HuH-7 (cell line): ENCODE results near the gene PGBD5.
A peak's percentile ranks its signal among the peaks of the same experiment; 100 is the strongest.
"Not testable (repeated sequence)": the region's sequence is repeated elsewhere in the genome, so short reads cannot be mapped to it uniquely, and the experiment has no call there.

Source experiments
- DNase-seq: peaks from one replicate; pipeline ENCODE4 v3.0.0; 2011; ENCODE audit warnings: low spot score

The PGBD5 gene, protein sequence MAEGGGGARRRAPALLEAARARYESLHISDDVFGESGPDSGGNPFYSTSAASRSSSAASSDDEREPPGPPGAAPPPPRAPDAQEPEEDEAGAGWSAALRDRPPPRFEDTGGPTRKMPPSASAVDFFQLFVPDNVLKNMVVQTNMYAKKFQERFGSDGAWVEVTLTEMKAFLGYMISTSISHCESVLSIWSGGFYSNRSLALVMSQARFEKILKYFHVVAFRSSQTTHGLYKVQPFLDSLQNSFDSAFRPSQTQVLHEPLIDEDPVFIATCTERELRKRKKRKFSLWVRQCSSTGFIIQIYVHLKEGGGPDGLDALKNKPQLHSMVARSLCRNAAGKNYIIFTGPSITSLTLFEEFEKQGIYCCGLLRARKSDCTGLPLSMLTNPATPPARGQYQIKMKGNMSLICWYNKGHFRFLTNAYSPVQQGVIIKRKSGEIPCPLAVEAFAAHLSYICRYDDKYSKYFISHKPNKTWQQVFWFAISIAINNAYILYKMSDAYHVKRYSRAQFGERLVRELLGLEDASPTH

DNA sequence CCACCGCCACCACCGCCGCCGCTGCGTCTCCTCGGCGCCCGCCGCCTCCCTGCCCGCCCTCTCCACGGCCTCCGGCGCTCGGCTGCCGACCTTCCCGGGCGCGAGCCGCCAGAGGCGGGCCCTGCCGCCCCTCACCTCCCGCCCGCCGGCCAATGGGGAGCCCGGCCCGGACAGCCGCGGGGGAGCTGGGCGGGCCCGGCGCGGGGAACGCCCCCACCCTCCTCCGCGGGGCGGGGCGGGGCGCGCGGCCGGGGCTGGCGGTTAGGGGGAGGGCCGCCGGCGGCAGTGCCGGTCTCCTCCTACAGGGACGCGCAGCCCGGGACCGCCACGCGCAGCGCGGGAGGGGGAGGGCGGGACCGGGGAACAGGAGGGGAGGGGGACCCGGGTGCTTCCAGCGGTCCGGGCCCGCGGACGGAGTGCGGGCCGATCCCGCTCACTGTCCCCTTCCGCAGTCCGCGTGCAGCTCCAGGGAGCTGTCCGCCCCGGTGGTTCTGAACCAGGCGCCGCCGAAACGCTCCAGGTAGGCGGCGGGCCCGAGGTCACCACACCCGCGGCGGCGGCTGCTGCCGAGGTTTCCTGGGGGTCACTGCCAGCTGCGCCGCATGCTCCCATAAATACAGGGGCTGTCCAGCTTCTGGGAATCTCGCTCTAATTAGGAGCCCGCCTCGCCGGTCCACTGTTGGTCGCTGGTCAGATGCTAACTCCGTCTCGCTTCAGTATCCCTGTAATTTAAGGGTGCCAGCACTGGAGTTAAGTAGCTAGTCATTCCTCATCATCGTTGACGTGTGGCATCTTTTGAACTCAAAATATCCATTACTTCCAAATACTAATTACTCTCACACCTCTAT, at the start of gene PGBD5:
Gene PGBD5, minus strand, starts transcription at position 87 of the 848 bp plus-strand sequence. CDS start 404 bp downstream, outside the sequence.
- DNase-seq = peak; percentile 87

DNA sequence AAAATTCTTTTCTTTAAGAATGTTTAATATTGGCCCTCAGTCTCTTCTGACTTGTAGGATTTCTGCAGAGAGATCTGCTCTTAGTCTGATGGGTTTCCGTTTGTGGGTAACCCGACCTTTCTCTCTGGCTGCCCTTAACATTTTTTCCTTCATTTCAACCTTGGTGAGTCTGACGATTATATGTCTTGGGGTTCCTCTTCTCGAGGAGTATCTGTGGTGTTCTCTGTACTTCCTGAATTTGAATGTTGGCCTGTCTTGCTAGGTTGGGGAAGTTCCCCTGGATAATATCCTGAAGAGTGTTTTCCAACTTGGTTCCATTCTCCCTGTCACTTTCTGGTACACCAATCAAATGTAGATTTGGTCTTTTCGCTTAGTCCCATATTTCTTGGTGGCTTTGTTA, 48.8 kb upstream of the PGBD5 start:
- DNase-seq = not testable (repeated sequence)

DNA sequence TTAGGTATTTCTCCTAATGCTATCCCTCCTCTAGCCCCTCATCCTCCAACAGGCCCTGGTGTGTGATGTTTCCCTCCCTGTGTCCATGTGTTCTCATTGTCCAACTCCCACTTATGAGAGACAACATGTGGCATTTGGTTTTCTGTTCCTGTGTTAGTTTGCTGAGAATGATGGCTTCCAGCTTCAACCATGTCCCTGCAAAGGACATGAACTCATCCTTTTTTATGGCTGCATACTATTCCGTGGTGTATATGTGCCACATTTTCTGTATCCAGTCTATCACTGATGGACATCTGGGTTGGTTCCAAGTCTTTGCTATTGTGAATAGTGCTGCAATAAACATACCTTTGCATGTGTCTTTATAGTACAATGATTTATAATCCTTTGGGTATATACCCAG, 44.6 kb upstream of the PGBD5 start:
- not testable (repeated sequence) for DNase-seq

DNA sequence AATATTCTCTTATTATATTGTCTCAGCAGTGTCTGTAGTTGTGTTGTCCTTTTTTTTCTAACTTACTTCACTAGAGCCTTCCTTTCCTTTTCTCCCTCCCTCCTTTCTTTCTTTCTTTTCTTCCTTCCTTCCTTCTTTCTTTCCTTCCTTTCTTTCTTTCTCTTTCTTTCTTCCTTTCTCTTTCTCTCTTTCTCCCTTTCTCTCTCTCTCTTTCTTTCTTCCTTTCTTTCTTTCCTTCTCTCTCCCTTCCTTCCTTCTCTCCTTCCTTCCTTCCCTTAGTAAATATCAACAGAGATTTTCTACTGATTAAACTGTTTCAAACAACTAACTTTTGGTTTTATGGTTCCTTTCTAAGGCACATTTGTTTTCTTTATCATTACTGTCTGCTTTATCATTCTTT, 43.1 kb upstream of the PGBD5 start:
- DNase-seq = no peak

DNA sequence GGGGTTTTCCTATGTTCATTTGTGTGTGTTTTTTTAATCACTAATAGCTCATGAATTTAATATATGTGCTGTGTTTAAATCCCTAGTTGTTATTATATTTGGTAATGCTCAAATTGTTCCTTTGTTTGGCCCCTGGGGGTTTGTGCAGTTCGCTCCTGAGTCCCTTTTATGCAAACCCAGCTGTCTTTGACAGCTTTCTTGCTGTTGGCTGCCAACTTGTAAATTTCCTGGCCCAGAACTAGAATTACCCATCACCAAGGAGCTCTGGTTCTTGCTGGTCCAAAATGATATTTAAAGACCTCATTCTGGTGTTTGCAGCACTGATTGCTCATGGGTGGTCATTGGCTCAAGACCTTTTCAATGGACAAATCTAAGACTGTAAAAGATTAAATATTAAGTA, 39.6 kb upstream of the PGBD5 start:
- DNase-seq = no peak

DNA sequence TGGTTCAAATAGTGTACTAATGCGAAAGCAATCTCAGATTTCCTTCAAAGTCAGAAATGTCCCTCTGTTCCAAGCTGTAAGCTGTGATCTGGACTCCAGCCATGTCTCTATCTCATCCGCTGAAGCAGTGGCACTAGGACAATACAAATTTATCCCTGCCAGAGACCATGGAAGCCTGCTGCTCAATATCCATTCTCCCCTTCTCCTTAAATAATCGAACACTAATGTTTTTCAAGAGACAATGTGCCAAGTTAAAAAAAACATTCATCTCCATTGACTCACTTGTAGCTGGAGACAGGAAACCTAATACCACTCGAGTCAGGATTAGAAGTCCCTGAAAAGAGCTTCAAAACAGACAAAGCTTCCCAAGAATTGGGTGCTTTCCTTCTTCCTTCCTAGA, 38.5 kb upstream of the PGBD5 start:
- DNase-seq = no peak

DNA sequence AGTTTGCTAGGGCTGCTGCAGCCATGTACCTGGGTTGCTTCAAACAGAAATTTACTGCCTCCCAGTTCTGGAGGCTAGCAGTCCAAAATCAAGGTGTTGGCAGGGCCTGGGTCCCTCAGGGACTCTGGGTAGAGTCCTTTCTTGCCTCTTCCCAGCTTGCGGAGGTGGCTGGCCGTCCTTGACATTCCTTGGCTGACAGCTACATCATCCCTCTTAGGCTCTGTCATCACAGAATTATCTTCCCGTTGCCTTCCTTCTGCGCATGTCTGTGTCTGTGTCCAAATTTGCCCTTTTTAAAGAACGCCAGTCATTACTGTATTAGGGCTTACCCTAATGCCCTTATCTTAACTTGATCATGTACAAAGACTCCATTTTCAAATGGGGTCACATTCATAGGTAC, 37.6 kb upstream of the PGBD5 start:
- DNase-seq = no peak

DNA sequence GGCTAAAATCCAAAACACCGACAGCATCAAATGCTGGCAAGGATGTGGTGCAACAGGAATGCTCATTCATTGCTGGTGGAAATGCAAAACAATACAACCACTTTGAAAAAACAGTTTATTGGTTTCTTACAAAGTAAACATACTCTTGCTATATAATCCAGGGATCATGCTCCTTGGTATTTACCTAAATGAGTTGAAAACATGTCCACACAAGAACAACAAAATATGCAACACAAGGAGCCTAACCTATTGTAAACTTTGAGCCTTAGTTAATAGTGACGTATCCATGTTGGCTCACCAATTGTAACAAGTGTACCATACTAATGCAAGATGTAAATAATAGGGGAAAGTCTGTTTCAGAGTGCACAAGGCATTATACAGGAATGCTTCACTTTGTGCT, 37.2 kb upstream of the PGBD5 start:
- DNase-seq = no peak

DNA sequence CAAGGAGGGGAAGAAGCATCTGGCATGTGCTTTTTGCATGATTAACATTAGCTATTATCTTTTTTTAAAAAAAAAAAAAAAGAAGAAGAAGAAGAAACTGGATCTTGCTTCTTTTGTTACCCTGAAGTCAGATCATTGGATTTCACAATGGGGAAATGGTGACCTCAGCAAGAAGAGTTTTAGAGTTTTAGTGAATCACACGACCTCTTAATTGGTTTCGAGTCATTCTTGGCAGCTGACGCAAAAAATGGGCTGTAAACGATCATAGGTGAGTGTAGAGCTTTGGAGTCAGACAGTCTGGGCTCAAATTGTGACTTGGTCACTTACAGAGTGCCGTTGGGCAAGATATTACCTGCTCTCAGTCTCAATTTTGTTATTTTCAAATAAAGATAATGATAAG, 33.3 kb upstream of the PGBD5 start:
- DNase-seq = no peak

DNA sequence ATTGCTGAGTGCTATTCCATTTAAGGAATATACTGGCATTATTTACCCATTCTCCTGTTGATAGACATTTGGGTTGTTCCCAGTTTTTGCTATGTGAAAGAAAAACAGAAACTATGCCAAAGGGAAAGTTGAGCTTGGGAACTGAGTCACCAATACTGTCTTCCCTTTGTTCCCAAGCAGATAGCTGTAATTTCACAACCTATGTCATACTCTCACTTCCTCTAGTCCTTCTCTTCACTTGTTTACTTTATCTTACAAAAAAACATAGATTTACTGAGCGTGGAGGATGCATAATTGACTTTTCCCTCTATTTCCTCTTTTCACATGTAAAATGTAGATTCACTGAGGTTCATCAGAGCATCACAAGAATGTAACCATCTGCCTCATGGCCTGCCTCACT, 32.4 kb upstream of the PGBD5 start:
- no peak for DNase-seq

DNA sequence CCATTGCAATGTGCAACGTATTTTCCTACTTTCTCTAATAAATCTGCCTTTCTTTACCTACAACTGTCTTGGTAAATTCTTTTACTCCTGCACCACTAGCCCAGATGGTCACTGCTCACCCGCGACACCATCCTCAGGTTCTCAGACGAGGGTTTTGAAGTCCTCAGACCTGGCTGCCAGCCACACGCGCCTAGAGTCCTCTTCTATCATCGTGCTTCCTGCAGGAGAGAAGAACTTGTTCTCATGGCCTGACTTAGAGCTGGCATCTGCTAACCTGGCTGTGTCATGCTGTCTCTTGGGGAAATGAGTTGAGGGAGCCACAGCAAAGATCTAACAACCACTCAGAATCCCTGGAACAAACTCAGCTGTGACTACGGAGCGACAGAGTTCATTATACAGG, 30.3 kb upstream of the PGBD5 start:
- no peak for DNase-seq

DNA sequence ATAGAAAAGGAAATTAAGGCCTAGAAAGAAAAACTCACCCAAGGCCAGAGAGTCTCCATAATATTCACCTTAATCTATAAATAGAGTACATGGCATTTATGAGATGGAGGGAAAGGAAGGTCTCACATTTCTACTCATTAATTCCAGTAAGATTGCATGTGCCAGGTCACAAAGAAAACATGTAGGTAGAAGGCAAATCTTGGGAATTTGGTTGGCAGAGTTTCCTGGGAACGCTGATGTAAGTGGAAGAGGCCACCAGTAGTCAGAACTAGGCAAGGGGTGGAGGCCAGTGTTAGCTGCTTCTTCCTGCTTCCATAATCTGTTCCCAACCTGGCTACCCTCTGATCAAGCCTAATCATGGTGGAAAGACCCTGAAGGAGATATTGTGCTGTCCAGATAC, 29.2 kb upstream of the PGBD5 start:
- no peak for DNase-seq

DNA sequence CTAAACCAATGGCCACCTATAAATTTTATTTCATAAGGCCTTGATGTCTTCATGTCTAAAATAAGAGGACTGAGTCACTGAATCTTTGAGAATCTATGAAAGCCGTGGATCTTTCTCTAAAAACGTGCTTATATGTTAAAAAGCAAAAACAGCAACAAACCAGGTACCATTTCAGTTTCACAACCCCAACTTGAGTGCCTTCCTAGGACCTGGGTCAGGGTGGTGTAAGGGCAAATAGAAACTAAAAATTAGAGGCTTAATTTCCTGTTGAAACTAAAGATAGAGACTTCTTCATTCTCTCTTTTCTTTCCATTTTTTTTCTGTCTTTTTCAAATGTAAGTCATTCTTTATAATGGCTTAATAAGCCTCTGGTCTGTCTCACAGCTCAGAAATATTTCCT, 27.2 kb upstream of the PGBD5 start:
- no peak for DNase-seq

DNA sequence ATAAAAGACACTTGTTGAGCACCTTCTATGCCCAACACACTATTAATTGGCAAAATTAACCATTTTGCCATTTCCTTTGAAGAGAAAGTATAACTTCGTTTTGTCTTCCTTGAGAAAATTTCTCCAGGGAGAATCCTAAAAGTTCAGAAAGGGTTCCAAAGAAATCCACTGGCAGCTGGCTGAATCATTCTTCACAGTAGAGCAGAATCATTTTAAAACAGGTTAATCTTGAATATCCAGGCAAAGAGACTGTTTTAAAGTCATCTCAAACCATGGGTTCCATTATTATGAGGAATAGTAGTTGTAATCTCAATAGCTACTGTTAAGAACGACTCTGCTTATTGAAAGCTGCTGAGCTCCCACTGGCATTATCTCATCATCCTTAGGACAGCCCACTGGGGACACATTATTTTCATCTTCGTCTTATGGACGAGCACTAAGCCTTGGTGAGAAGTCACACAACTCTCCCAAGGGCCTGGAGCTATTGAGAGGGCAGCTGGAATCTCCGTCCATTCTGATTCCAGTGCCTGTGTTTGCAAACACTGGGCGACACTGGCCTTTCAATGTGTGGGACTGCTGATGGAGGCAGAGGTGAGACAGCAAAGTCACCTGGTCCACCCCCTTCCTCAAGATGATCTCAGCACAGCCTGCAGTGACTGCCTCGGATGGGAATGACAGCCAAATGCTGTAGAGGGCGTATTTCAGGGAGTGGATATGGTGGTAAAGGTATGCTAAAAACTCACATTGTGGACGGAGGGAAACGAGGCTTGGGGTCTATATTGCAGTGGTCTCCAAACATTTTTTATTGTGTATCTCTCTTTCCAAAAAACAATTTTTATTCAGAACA, 15.3 kb upstream of the PGBD5 start:
- DNase-seq = no peak

DNA sequence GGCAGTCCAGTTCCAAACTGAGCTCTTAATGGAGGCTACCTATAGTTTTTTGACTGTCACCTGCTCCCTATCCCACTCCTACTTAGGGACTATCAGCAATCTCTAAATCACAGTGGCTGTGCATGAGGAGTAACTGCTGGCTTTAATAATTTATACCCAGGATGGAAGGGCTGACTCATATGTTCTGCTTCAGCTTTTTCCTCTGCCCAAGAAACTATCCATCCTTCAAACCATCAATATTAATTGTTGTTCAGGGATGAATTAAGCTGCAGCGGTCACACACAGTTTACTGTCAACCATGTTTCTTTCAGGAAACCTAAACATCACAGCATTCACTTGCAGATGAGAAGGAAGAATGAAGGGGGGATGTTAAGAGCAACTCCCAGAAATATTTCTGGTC, 9.0 kb upstream of the PGBD5 start:
- no peak for DNase-seq

DNA sequence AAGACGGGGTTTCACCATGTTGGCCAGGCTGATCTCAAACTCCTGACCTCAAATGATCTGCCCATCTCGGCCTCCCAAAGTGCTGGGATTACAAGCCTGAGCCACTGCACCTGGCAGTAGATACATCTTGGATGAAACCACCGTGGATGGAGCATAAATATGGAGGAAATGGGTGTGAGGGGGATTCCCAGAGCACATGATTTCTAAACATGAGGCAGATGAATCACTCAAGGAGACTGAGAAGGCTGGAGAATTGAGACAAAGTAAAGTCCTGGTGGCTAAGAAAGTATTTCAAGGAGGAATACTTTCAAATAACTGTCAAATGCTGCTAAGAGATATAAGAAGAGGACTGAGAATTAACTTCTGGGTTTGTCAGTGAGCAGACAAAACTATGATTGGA, 5.4 kb upstream of the PGBD5 start:
- DNase-seq = no peak

DNA sequence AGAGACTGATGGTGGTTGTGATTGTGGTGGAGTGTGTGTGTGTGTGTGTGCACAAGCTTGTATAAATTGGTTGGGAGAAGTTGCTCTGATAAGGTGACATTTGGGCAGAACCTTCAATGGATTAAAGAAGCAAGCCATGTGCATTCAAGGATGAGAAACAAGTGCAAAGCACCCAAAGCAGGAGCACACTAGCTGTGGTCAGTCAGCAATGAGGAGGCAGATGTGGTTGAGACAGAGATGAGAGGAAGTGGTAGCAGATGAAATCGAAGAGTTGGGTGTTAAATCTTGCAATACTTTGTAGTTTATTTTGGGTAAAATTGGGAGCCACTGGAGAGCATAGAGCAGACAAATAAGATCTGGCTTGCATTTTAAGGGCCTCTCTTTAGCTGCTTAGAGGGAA, 4.4 kb upstream of the PGBD5 start:
- no peak for DNase-seq

DNA sequence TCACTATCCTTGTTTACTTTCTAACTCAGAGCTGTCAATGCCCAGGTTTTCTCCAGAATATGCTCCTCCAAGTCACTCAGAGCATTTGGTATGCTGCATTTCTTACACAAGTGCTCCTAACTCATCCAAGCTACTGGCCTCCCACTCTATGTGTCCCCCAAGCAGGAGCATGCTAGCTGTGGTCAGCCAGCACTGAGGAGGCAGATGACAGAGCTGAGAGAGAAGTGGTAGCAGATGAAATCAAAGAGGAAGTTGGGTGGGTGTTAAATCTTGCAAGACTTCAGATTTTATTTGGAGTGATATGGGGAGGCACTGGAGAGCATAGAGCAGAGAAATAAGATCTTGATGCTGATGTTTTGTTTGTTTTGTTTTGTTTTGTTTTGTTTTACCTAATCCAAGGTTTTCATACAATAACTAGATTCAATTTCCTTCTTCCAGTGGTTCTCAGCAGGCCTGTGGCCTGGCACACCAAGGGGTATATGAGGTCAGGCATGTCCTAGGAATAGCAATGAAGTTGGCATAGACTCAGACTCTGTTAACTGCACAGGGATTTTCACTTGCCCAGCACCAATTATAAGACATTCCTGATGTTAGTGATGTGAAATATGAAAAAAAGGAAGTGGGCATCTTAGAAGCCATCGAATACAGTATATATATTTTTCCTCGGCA, 3.1 kb upstream of the PGBD5 start:
- DNase-seq = no peak

DNA sequence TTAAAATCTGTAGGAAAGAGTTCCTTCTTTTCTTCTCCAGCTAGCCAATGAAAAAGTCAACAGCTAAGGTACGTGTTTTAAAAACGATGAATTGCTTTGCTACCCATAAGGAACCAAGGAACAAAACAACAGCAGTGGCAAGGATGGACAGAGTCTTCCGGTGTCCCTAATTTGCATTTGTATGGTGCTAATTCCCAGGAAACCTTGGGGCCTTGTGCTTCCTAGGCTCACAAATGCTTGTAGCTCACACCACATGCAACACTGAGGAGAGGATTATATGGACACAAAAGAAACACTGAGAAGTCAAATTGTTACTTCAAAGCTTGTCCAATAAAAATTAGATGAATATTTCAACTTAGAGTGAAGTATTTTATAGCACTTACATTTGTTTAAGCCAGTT, 1.8 kb upstream of the PGBD5 start:
- no peak for DNase-seq

DNA sequence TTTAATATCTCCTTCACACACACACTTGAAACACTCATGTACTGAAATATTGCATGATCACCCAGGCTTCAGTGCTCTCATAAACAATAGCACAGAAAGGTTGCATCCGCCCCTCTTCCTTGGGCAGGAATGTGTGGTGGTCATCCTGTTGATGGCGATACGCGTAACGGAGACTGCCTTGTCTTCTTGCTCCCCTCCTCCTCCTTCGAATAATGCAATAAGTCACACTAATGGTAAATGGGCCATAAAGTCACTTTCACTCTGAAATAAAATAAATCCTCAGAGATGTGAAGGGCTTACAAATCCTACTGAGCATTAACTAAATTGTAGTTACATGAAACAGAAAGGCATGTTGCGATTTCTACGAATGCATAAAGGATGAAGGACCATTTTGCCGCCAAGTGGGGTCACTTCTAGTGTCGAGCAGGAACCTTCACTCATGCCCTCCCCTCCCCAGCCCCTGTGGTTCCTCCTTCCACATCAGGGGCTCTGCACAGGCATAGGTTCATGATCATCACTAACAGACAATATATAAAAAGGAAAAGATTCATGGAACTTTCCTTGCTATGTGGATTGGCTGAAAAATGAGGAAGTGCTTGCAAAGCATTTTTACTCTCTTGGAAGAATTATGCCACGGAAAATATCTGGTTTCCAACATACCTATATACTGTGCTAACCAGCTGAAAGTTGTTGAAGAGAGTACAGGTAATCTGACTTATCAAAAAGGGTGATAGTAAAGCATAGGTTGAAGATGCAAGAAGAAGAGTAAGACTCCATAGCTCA, 1.2 kb upstream of the PGBD5 start:
- no peak for DNase-seq
